GM12878 (cell line): ENCODE results near the gene FAM83D. TPM values are rescaled to one million over a fixed set of nuclear protein-coding genes. Genes with fewer than 3 reads are reported as not detected.

Source experiments
- ATAC-seq: fragments of 200-7000 bp; cut with Tn5 transposase; 3 replicates; pipeline ENCODE4 v1.9.1; 2020; ENCODE audit warnings: mild to moderate bottlenecking, moderate library complexity
- BruUV-seq: library from RNA; stranded (reverse); fragments of 400-500 nt; replicated peaks from 2 replicates; lab custom pipeline; 2021; lab: Mats Ljungman, UMichigan
- CTCF ChIA-PET: fragments of 300-600 bp; sonication (Branson Sonifier 250); formaldehyde crosslinking; extraction: SDS; loops from one replicate; lab custom pipeline; 2021; ENCODE audit warnings: inconsistent platforms; lab: Yijun Ruan, JAX
- POLR2A ChIA-PET: fragments of 350-600 bp; formaldehyde crosslinking; extraction: SDS; loops from one replicate; lab custom pipeline; 2021; ENCODE audit warnings: inconsistent platforms; lab: Charles Lee
- RAD21 ChIA-PET: fragments of 300-600 bp; sonication (Branson Sonifier 250); formaldehyde crosslinking; loops from one replicate; lab custom pipeline; 2023; ENCODE audit warnings: antibody characterized with exemption; ENCODE audit not compliant: unreplicated experiment; lab: Charles Lee
- SMC1A ChIA-PET: fragments of 300-600 bp; sonication (Branson Sonifier 250); formaldehyde crosslinking; loops from one replicate; lab custom pipeline; 2023; ENCODE audit not compliant: unreplicated experiment, uncharacterized antibody; lab: Charles Lee
- DNase-seq: peaks from one replicate; pipeline ENCODE4 v3.0.0-alpha.2; 2011; ENCODE audit warnings: low read depth, low spot score
- FAIRE-seq: peaks from 3 replicates; lab custom pipeline; 2011; peaks lifted over from hg19 to GRCh38; lab: Jason Lieb, UNC
- H2AFZ ChIP-seq: 2 replicates; pipeline ENCODE4 v1.6.0; 2011; ENCODE audit warnings: low read depth, low read length, control low read depth; ENCODE audit not compliant: control insufficient read depth
- H3K27ac ChIP-seq: 2 replicates; pipeline ENCODE4 v1.5.1; 2011; ENCODE audit warnings: control low read depth; ENCODE audit not compliant: control insufficient read depth, insufficient read depth
- H3K27me3 ChIP-seq, 2 experiments: replicated peaks in 1 of 2; 2 replicates each; pipeline versions ENCODE4 v1.6.0 to v1.6.1; 2011; ENCODE audit warnings: low read length in 1 of 2; ENCODE audit not compliant: control insufficient read depth in 2 of 2, insufficient read depth in 2 of 2
- H3K36me3 ChIP-seq, 2 experiments: 2 replicates each; pipeline ENCODE4 v1.5.1; 2011; ENCODE audit warnings: low read length in 1 of 2; ENCODE audit not compliant: control insufficient read depth in 2 of 2, insufficient read depth in 2 of 2
- H3K4me1 ChIP-seq: 2 replicates; pipeline ENCODE4 v1.6.1; 2011; ENCODE audit warnings: mild to moderate bottlenecking, low read length, moderate library complexity, mixed read lengths; ENCODE audit not compliant: control insufficient read depth, insufficient read depth
- H3K4me2 ChIP-seq: 2 replicates; pipeline ENCODE4 v1.6.0; 2011; ENCODE audit warnings: control low read depth; ENCODE audit not compliant: control insufficient read depth, insufficient read depth
- H3K4me3 ChIP-seq: fragments of 200-600 bp; sonication (generic); 2 replicates; pipeline ENCODE4 v1.5.1; 2016
- H3K79me2 ChIP-seq: 2 replicates; pipeline ENCODE4 v1.6.0; 2011; ENCODE audit warnings: low read length; ENCODE audit not compliant: control insufficient read depth, insufficient read depth
- H3K9ac ChIP-seq: 2 replicates; pipeline ENCODE4 v1.8.0; 2011; ENCODE audit warnings: low read length, control low read depth, mixed read lengths; ENCODE audit not compliant: control insufficient read depth, insufficient read depth
- H3K9me3 ChIP-seq: replicated peaks from 3 replicates; pipeline ENCODE4 v1.5.1; 2011; ENCODE audit warnings: mild to moderate bottlenecking, low read length; ENCODE audit not compliant: control insufficient read depth, insufficient read depth
- H4K20me1 ChIP-seq: 2 replicates; pipeline ENCODE4 v1.6.0; 2011; ENCODE audit not compliant: control insufficient read depth, insufficient read depth
- FOXK2 ChIP-seq: fragments of 450-650 bp; IDR thresholded peaks from 2 replicates; pipeline ENCODE4 v1.6.1; 2017; ENCODE audit warnings: mild to moderate bottlenecking, moderate library complexity
- ZBTB40 ChIP-seq: fragments of 450-650 bp; IDR thresholded peaks from 2 replicates; pipeline ENCODE4 v1.6.1; 2016; ENCODE audit warnings: mild to moderate bottlenecking, moderate library complexity, borderline replicate concordance
- in situ Hi-C: fragments of 300-500 bp; cut with MboI; formaldehyde crosslinking; loops from 9 replicates; pipeline ENCODE4 v1.14.3; 2018; ENCODE audit warnings: mixed read lengths
- intact Hi-C: fragments of 100-400 bp; cut with micrococcal nuclease; formaldehyde crosslinking; loops from one replicate; pipeline ENCODE4 v1.14.2; 2022; ENCODE audit not compliant: unreplicated experiment
- polyA plus RNA-seq, 11 experiments: library from polyadenylated mRNA; depleted of rRNA in 4 of 11; unstranded in 6 of 11; stranded (reverse) in 5 of 11; fragments of >200 nt; fragmentation: Nextera tagmentation in 4 of 11; fragmentation: Illumina TruSeq in 1 of 11; extraction: Ambion mirVana in 4 of 11; extraction: Trizol in 1 of 11; gene quantifications; 1 replicate in 1 of 11; 2 replicates in 10 of 11; pipeline versions ENCODE4 v1.2.1 to v1.2.3, GENCODE V29; 2011 to 2016; ENCODE audit warnings: inconsistent platforms in 2 of 11, missing spikeins in 2 of 11, low read depth in 1 of 11
- total RNA-seq, 4 experiments: library from RNA; depleted of rRNA in 3 of 4; stranded (reverse); fragments of >200 nt in 3 of 4; fragmentation: Illumina TruSeq in 1 of 4; extraction: Trizol in 1 of 4; gene quantifications; 2 replicates each; pipeline versions ENCODE4 v1.2.1 to v1.2.3, GENCODE V29; 2013 to 2021

Gene FAM83D
- total and polyA plus RNA-seq, 10 of the 15 experiments (the other 5 are each of a cell fraction or from before 2014, with no cell fraction given), result 4.5 to 34.8 (median 19.2) TPM

- Histone ChIP-seq H3K36me3 (peaks cover 26 to 39% of the 10 kb centered on the region in 2 experiments; a peak in 3 of 4 replicates), H3K27me3 (no peaks in the 10 kb centered on the region), H4K20me1 (no peaks in the 10 kb centered on the region), H2AFZ (no peak overlapping the region), H3K4me3 (no peak overlapping the region), H3K4me2 (no peak overlapping the region), H3K9me3 (no peaks in the 10 kb centered on the region), H3K27ac (no peak overlapping the region), H3K79me2 (peaks cover 9% of the 10 kb centered on the region), H3K4me1 (peaks cover 33% of the 10 kb centered on the region), H3K9ac (no peak overlapping the region)
- SMC1A ChIA-PET, result interaction anchor here (1.4 to 1.8 kb wide), 3 partner anchors 36 to 142 kb away, joined by 4 to 15 read pairs (median 15); partner anchors contain the start of gene PPP1R16B
- RAD21 ChIA-PET, result interaction anchor here (5.4 to 6.2 kb wide), 3 partner anchors 35 to 145 kb away, joined by 84 to 167 read pairs (median 116); partner anchors contain the start of genes ACTR5 and PPP1R16B
- CTCF ChIA-PET, result interaction anchor here (5.5 to 6.0 kb wide), 2 partner anchors 19 to 144 kb away, joined by 86 to 183 read pairs; no protein-coding TSS in a partner anchor
- no peak for FAIRE-seq
- no peak for ATAC-seq
- no peak for DNase-seq
- in situ Hi-C loops, result loop anchor here (5.0 kb wide), 1 partner anchor 249 kb away; no protein-coding TSS in a partner anchor
- POLR2A ChIA-PET, result no interaction called here
- BruUV-seq, result no TSS peak
- TF ChIP-seq FOXK2 (peak; percentile 28; the same call in 1 of the 2 replicates), ZBTB40 (no peak)
- intact Hi-C loops, result no loop called here
Measured at GRCh38 chr20:38896009-38896594, 30.1 kb upstream of the FAM83D start.
